ENCODE data around the gene MTFR1L.

The MTFR1L gene

GRCh38 chr1:25861316-25862286 is 41.8 kb downstream of the MTFR1L start:
- ATAC-seq, result no peak
- no peak for DNase-seq

GRCh38 chr1:25862785-25863485 is 43.2 kb downstream of the MTFR1L start:
- no peak for DNase-seq
- ATAC-seq, result no peak

- no peak for DNase-seq
- ATAC-seq, result no peak
Measured at GRCh38 chr1:25863486-25864262, 43.9 kb downstream of the MTFR1L start.

GRCh38 chr1:25864434-25864833 is 44.7 kb downstream of the MTFR1L start:
- DNase-seq (no peak), ATAC-seq (no peak)

- ATAC-seq, result no peak
- DNase-seq, result no peak
Measured at GRCh38 chr1:25866288-25866687, 46.5 kb downstream of the MTFR1L start.

- ATAC-seq, result no peak
- DNase-seq, result no peak
Measured at GRCh38 chr1:25867210-25867991, 47.6 kb downstream of the MTFR1L start.

GRCh38 chr1:25869909-25870606 is 50.3 kb downstream of the MTFR1L start:
- DNase-seq (no peak), ATAC-seq (no peak)

GRCh38 chr1:25870614-25871013 is 50.9 kb downstream of the MTFR1L start:
- ATAC-seq, result no peak
- DNase-seq, result no peak

- DNase-seq, result no peak
- no peak for ATAC-seq
Measured at GRCh38 chr1:25871086-25871703, 51.4 kb downstream of the MTFR1L start.

- ATAC-seq (no peak), DNase-seq (no peak)
Measured at GRCh38 chr1:25871704-25872494, 52.1 kb downstream of the MTFR1L start.

- ATAC-seq (no peak), DNase-seq (no peak)
Measured at GRCh38 chr1:25872713-25873112, 53.0 kb downstream of the MTFR1L start.

- ATAC-seq (no peak), DNase-seq (no peak)
Measured at GRCh38 chr1:25873120-25873519, 53.4 kb downstream of the MTFR1L start.

GRCh38 chr1:25874209-25874608 is 54.5 kb downstream of the MTFR1L start:
- no peak for DNase-seq

GRCh38 chr1:25874635-25875153 is 54.9 kb downstream of the MTFR1L start:
- no peak for DNase-seq
- ATAC-seq, result peak; percentile 28

More at GRCh38 chr1:25874209-25874608, 54.5 kb downstream of the MTFR1L start:
- no peak for ATAC-seq

GRCh38 chr1:25875154-25875855 is 55.6 kb downstream of the MTFR1L start, which contains the start of gene PAQR7:
TSS of gene PAQR7 (minus strand) at chr1:25875708. CDS start at chr1:25863839, 11,869 bp downstream.
- DNase-seq (peak; percentile 79), ATAC-seq (peak; percentile 81)

GRCh38 chr1:25875856-25876692 is 56.3 kb downstream of the MTFR1L start:
- ATAC-seq (peak; percentile 52), DNase-seq (peak; percentile 60)

GRCh38 chr1:25876693-25877077 is 56.9 kb downstream of the MTFR1L start:
- DNase-seq (no peak), ATAC-seq (no peak)

GRCh38 chr1:25877155-25877554 is 57.4 kb downstream of the MTFR1L start:
- ATAC-seq, result no peak
- DNase-seq, result no peak

Measured in stimulated activated naive CD8-positive, alpha-beta T cell treated with anti-CD3 and anti-CD28 coated beads, Interleukin-15, Interleukin-2, amounts not matched to agents 100 U/mL and 50 U/mL, for 24 hours (primary cell).